K562 (cell line): ENCODE measurements around the gene PA2G4. TPM values are rescaled to one million over a fixed set of nuclear protein-coding genes. Genes with fewer than 3 reads are reported as not detected.

Experiments
- BHLHE40 ChIP-seq: IDR thresholded peaks from 2 replicates; pipeline ENCODE4 v1.6.1; 2011; ENCODE audit warnings: low read length, improper control_type of control experiment
- CTBP1 ChIP-seq: fragments of 450-650 bp; IDR thresholded peaks from 2 replicates; pipeline ENCODE4 v1.6.1; 2016; ENCODE audit warnings: borderline replicate concordance
- CXXC5 ChIP-seq: fragments of 250-450 bp; sonication (Bioruptor Pico); IDR thresholded peaks from 2 replicates; pipeline ENCODE4 v1.8.0; 2022; ENCODE audit warnings: inconsistent platforms, mild to moderate bottlenecking, moderate library complexity
- FOXM1 ChIP-seq, 2 experiments: fragments of 450-650 bp in 1 of 2; sonication (generic) in 1 of 2; formaldehyde crosslinking in 1 of 2; IDR thresholded peaks; 2 replicates each; pipeline versions ENCODE4 v1.6.1 to v1.9.0; 2017 to 2022; ENCODE audit warnings: low read depth in 2 of 2, mild to moderate bottlenecking in 2 of 2, missing genetic modification reagents in 1 of 2, moderate library complexity in 1 of 2
- JUN ChIP-seq, 2 experiments: sonication (generic) in 1 of 2; formaldehyde crosslinking in 1 of 2; IDR thresholded peaks; 2 replicates each; pipeline versions ENCODE4 v1.6.1 to v1.8.0; 2012 to 2022; ENCODE audit warnings: borderline replicate concordance in 2 of 2, mild to moderate bottlenecking in 2 of 2, improper control_type of control experiment in 1 of 2, low read depth in 1 of 2, low read length in 1 of 2, missing genetic modification reagents in 1 of 2
- NBN ChIP-seq: fragments of 450-650 bp; IDR thresholded peaks from 2 replicates; pipeline ENCODE4 v1.6.1; 2016; ENCODE audit warnings: low read depth, mild to moderate bottlenecking
- OTX1 ChIP-seq: fragments of 450-650 bp; formaldehyde crosslinking; IDR thresholded peaks from 2 replicates; pipeline ENCODE4 v1.4.0; 2022; ENCODE audit warnings: mild to moderate bottlenecking
- RB1 ChIP-seq: fragments of 450-650 bp; IDR thresholded peaks from 2 replicates; pipeline ENCODE4 v1.6.1; 2017; ENCODE audit warnings: low read depth, mild to moderate bottlenecking
- RBBP5 ChIP-seq: fragments of 200-600 bp; sonication (generic); IDR thresholded peaks from 2 replicates; pipeline ENCODE4 v1.6.1; 2012; ENCODE audit warnings: borderline replicate concordance, mild to moderate bottlenecking, low read length, control low read depth, inconsistent platforms; ENCODE audit not compliant: insufficient read depth, poor library complexity, severe bottlenecking
- RBM22 ChIP-seq: fragments of 200-400 bp; formaldehyde crosslinking; IDR thresholded peaks from 2 replicates; pipeline ENCODE4 v1.6.1; 2018; ENCODE audit warnings: low read length, low read depth; ENCODE audit not compliant: poor library complexity, severe bottlenecking
- RBM39 ChIP-seq: fragments of 200-400 bp; formaldehyde crosslinking; optimal IDR thresholded peaks from 2 replicates; pipeline ENCODE3; 2018; ENCODE audit warnings: low read depth, low read length
- USF2 ChIP-seq: sonication (generic); formaldehyde crosslinking; IDR thresholded peaks from 2 replicates; pipeline ENCODE4 v1.5.0; 2020; ENCODE audit warnings: missing genetic modification reagents
- ZNF133 ChIP-seq: fragments of 250-450 bp; sonication (Bioruptor Pico); IDR thresholded peaks from 2 replicates; pipeline ENCODE4 v1.4.0; 2020; ENCODE audit warnings: mild to moderate bottlenecking
- ZNF511 ChIP-seq: sonication (generic); formaldehyde crosslinking; IDR thresholded peaks from 2 replicates; pipeline ENCODE4 v1.8.0; 2022; ENCODE audit warnings: mild to moderate bottlenecking, missing genetic modification reagents
- polyA plus RNA-seq, 8 experiments: library from polyadenylated mRNA; depleted of rRNA in 4 of 8; stranded (reverse) in 5 of 8; unstranded in 3 of 8; fragments of >200 nt; fragmentation: Nextera tagmentation in 2 of 8; fragmentation: Illumina TruSeq in 1 of 8; extraction: Ambion mirVana in 2 of 8; extraction: Trizol in 1 of 8; gene quantifications; 2 replicates each; pipeline versions ENCODE4 v1.2.1 to v1.2.3, GENCODE V29; 2011 to 2014; ENCODE audit warnings: inconsistent platforms in 1 of 8, missing spikeins in 1 of 8
- total RNA-seq, 7 experiments: library from RNA; depleted of rRNA in 6 of 7; stranded (reverse); fragments of >200 nt in 6 of 7; fragmentation: Illumina TruSeq in 2 of 7; extraction: Trizol in 2 of 7; gene quantifications; 2 replicates each; pipeline versions ENCODE4 v1.2.1 to v1.2.3, GENCODE V29; 2011 to 2021; ENCODE audit warnings: low replicate concordance in 1 of 7
- TF ChIP-seq, protein P1 (sequence below): fragments of 450-650 bp; IDR thresholded peaks from 2 replicates; pipeline ENCODE4 v1.6.1; 2018; ENCODE audit not compliant: partially characterized antibody
- TF ChIP-seq, protein P2 (sequence below), 2 experiments: fragments of 450-650 bp; IDR thresholded peaks; 2 replicates each; pipeline ENCODE4 v1.6.1; 2018; ENCODE audit warnings: mild to moderate bottlenecking in 2 of 2, low read depth in 1 of 2; ENCODE audit not compliant: partially characterized antibody in 2 of 2

The PA2G4 gene
- total and polyA plus RNA-seq, 9 of the 15 experiments (the other 6 are each of a cell fraction or from before 2014, with no cell fraction given): 230 to 925 (median 638) TPM

- TF ChIP-seq RBM22 (no peak), JUN (IDR thresholded peaks at IDR 0.05; ENCODE audit: borderline replicate concordance, low read depth, low read length) (no peak; the same call in 1 of the 2 replicates), JUN (CRISPR knock-in tag; IDR thresholded peaks at IDR 0.05; ENCODE audit: borderline replicate concordance) (peak; percentile 41; the same call in 1 of the 2 replicates), USF2 (CRISPR knock-in tag) (peak; percentile 51; the same call in 1 of the 2 replicates), RBM39 (peak; percentile 88), RB1 (0 out of 2 replicates have a peak, but pooled peaks have one; percentile 20), OTX1 (CRISPR knock-in tag) (0 out of 2 replicates have a peak, but pooled peaks have one; percentile 12), FOXM1 (IDR thresholded peaks at IDR 0.05; ENCODE audit: low read depth) (0 out of 2 replicates have a peak, but pooled peaks have one; percentile 11), FOXM1 (CRISPR knock-in tag; IDR thresholded peaks at IDR 0.05; ENCODE audit: low read depth) (no peak), CTBP1 (no peak), CXXC5 (CRISPR knock-in tag) (peak; percentile 27), ZNF511 (CRISPR knock-in tag) (peak; percentile 14; the same call in 1 of the 2 replicates), NBN (0 out of 2 replicates have a peak, but pooled peaks have one; percentile 8), ZNF133 (no peak), RBBP5 (peak; percentile 49), BHLHE40 (peak; percentile 57; the same call in 1 of the 2 replicates)
- TF ChIP-seq, protein P1, sequence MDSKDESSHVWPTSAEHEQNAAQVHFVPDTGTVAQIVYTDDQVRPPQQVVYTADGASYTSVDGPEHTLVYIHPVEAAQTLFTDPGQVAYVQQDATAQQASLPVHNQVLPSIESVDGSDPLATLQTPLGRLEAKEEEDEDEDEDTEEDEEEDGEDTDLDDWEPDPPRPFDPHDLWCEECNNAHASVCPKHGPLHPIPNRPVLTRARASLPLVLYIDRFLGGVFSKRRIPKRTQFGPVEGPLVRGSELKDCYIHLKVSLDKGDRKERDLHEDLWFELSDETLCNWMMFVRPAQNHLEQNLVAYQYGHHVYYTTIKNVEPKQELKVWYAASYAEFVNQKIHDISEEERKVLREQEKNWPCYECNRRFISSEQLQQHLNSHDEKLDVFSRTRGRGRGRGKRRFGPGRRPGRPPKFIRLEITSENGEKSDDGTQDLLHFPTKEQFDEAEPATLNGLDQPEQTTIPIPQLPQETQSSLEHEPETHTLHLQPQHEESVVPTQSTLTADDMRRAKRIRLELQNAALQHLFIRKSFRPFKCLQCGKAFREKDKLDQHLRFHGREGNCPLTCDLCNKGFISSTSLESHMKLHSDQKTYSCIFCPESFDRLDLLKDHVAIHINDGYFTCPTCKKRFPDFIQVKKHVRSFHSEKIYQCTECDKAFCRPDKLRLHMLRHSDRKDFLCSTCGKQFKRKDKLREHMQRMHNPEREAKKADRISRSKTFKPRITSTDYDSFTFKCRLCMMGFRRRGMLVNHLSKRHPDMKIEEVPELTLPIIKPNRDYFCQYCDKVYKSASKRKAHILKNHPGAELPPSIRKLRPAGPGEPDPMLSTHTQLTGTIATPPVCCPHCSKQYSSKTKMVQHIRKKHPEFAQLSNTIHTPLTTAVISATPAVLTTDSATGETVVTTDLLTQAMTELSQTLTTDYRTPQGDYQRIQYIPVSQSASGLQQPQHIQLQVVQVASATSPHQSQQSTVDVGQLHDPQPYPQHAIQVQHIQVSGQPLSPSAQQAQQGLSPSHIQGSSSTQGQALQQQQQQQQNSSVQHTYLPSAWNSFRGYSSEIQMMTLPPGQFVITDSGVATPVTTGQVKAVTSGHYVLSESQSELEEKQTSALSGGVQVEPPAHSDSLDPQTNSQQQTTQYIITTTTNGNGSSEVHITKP: peak; percentile 95
- TF ChIP-seq, protein P2, sequence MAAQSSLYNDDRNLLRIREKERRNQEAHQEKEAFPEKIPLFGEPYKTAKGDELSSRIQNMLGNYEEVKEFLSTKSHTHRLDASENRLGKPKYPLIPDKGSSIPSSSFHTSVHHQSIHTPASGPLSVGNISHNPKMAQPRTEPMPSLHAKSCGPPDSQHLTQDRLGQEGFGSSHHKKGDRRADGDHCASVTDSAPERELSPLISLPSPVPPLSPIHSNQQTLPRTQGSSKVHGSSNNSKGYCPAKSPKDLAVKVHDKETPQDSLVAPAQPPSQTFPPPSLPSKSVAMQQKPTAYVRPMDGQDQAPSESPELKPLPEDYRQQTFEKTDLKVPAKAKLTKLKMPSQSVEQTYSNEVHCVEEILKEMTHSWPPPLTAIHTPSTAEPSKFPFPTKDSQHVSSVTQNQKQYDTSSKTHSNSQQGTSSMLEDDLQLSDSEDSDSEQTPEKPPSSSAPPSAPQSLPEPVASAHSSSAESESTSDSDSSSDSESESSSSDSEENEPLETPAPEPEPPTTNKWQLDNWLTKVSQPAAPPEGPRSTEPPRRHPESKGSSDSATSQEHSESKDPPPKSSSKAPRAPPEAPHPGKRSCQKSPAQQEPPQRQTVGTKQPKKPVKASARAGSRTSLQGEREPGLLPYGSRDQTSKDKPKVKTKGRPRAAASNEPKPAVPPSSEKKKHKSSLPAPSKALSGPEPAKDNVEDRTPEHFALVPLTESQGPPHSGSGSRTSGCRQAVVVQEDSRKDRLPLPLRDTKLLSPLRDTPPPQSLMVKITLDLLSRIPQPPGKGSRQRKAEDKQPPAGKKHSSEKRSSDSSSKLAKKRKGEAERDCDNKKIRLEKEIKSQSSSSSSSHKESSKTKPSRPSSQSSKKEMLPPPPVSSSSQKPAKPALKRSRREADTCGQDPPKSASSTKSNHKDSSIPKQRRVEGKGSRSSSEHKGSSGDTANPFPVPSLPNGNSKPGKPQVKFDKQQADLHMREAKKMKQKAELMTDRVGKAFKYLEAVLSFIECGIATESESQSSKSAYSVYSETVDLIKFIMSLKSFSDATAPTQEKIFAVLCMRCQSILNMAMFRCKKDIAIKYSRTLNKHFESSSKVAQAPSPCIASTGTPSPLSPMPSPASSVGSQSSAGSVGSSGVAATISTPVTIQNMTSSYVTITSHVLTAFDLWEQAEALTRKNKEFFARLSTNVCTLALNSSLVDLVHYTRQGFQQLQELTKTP (IDR thresholded peaks at IDR 0.05; ENCODE audit: low read depth in 1 of 2, partially characterized antibody in 2 of 2): peak in 1 of 2 experiments; percentile 54
These were observed 653 bp downstream of the PA2G4 start (continued) for GRCh38 chr12:56104815-56105608.
